PFSK-1 (cell line): ENCODE results near the gene BMAL1. TPM values are rescaled to one million over a fixed set of nuclear protein-coding genes. Genes with fewer than 3 reads are reported as not detected.
A peak's percentile ranks its signal among the peaks of the same experiment; 100 is the strongest.

Experiments used
- FOXP2 ChIP-seq: optimal IDR thresholded peaks from 2 replicates; pipeline ENCODE3; 2011; ENCODE audit warnings: borderline replicate concordance, control low read depth, inconsistent platforms; ENCODE audit not compliant: insufficient read depth; ENCODE audit errors: extremely low read length, extremely low read depth
- POLR2AphosphoS5 ChIP-seq: IDR thresholded peaks from 2 replicates; pipeline ENCODE4 v1.6.1; 2012; ENCODE audit warnings: low read depth, mild to moderate bottlenecking, control low read depth, low read length, moderate library complexity
- SIN3A ChIP-seq: IDR thresholded peaks from 2 replicates; pipeline ENCODE4 v1.6.1; 2012; ENCODE audit warnings: mild to moderate bottlenecking, low read length, moderate library complexity, borderline replicate concordance; ENCODE audit not compliant: insufficient read depth
- TAF1 ChIP-seq: IDR thresholded peaks from 2 replicates; pipeline ENCODE4 v1.6.1; 2012; ENCODE audit warnings: low read length, control low read depth, borderline replicate concordance; ENCODE audit not compliant: insufficient read depth
- polyA plus RNA-seq: library from polyadenylated mRNA; unstranded; fragments of >200 nt; gene quantifications from one replicate; pipeline ENCODE4 v1.2.1, GENCODE V29; 2012; ENCODE audit warnings: low read depth, missing spikeins; ENCODE audit not compliant: insufficient read length
- TF ChIP-seq, protein P1 (sequence below), 2 experiments: IDR thresholded peaks; 2 replicates each; pipeline versions ENCODE4 v1.6.1 to v1.8.0; 2011 to 2012; ENCODE audit warnings: low read depth in 2 of 2, low read length in 2 of 2, control low read depth in 1 of 2, inconsistent platforms in 1 of 2, mild to moderate bottlenecking in 1 of 2, moderate library complexity in 1 of 2; ENCODE audit not compliant: insufficient read depth in 1 of 2

The BMAL1 gene
- polyA plus RNA-seq, result 10.3 TPM

GRCh38 chr11:13277768-13278608, at the start of gene BMAL1:
Gene BMAL1, plus strand, starts transcription at chr11:13277790. Its CDS starts 76,519 bp downstream, at chr11:13354309.
- TF ChIP-seq POLR2AphosphoS5 (no peak), FOXP2 (peak; percentile 46)

DNA sequence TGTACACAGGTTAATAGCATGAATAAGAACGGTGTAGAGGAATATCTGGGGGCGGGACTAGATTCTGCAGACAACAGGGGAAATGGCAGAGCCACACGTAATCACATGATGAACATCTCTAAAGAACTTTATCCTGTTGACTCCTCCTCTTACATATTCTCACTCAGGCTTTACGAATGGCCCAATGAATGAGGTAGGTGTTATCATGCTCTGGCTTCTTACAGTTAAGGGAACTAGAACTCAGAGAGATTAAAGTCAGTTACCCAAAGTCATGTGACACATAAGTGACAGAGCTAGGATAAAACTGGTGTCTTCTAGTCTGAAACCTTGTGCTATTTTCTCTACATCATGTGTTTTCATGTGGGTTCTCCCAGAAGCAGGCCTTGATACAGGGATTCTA, 49.0 kb upstream of the BMAL1 start:
- TF ChIP-seq, protein P1, sequence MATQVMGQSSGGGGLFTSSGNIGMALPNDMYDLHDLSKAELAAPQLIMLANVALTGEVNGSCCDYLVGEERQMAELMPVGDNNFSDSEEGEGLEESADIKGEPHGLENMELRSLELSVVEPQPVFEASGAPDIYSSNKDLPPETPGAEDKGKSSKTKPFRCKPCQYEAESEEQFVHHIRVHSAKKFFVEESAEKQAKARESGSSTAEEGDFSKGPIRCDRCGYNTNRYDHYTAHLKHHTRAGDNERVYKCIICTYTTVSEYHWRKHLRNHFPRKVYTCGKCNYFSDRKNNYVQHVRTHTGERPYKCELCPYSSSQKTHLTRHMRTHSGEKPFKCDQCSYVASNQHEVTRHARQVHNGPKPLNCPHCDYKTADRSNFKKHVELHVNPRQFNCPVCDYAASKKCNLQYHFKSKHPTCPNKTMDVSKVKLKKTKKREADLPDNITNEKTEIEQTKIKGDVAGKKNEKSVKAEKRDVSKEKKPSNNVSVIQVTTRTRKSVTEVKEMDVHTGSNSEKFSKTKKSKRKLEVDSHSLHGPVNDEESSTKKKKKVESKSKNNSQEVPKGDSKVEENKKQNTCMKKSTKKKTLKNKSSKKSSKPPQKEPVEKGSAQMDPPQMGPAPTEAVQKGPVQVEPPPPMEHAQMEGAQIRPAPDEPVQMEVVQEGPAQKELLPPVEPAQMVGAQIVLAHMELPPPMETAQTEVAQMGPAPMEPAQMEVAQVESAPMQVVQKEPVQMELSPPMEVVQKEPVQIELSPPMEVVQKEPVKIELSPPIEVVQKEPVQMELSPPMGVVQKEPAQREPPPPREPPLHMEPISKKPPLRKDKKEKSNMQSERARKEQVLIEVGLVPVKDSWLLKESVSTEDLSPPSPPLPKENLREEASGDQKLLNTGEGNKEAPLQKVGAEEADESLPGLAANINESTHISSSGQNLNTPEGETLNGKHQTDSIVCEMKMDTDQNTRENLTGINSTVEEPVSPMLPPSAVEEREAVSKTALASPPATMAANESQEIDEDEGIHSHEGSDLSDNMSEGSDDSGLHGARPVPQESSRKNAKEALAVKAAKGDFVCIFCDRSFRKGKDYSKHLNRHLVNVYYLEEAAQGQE (IDR thresholded peaks at IDR 0.05; ENCODE audit: insufficient read depth in 1 of 2, low read depth in 2 of 2, low read length in 2 of 2), result no peak
- no peak for TF ChIP-seq TAF1
- TF ChIP-seq SIN3A, result no peak
- no peak for TF ChIP-seq POLR2AphosphoS5
- no peak for TF ChIP-seq FOXP2

GRCh38 chr11:13229136-13229535, 48.5 kb upstream of the BMAL1 start:
- TF ChIP-seq, protein P1 (IDR thresholded peaks at IDR 0.05; ENCODE audit: insufficient read depth in 1 of 2, low read depth in 2 of 2, low read length in 2 of 2), result no peak
- no peak for TF ChIP-seq TAF1
- TF ChIP-seq FOXP2, result no peak
- TF ChIP-seq POLR2AphosphoS5, result no peak

DNA sequence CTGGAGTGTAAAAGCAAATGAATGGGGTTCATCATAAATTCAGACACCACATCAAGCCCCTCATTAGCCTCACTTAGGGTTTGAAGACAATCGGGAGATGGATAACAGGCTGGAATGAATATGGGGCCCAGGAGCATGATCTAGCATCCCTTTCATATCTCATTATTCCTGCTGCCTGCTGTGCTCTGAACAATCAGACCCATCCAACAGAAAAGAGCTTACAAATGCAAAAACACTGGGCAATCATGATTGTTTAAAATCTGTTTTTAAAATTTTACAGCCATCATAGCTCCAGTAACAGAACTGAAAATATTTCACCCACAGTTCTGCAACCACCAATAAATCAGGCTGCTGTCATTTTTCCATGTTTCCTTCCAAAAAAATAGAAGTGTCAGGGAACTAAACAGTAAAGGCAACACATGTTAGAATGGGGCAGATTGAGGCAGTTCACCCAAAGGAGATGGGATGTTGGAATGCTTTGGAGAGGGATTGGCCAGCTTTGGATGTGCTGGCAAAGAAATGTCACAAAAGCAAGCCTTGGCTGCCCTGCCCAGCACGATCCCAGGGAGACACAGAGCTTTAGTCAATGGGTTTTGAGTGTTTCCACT, 47.8 kb upstream of the BMAL1 start:
- TF ChIP-seq TAF1 (no peak), POLR2AphosphoS5 (no peak), SIN3A (no peak), FOXP2 (no peak)
- TF ChIP-seq, protein P1 (IDR thresholded peaks at IDR 0.05; ENCODE audit: insufficient read depth in 1 of 2, low read depth in 2 of 2, low read length in 2 of 2), result no peak

DNA sequence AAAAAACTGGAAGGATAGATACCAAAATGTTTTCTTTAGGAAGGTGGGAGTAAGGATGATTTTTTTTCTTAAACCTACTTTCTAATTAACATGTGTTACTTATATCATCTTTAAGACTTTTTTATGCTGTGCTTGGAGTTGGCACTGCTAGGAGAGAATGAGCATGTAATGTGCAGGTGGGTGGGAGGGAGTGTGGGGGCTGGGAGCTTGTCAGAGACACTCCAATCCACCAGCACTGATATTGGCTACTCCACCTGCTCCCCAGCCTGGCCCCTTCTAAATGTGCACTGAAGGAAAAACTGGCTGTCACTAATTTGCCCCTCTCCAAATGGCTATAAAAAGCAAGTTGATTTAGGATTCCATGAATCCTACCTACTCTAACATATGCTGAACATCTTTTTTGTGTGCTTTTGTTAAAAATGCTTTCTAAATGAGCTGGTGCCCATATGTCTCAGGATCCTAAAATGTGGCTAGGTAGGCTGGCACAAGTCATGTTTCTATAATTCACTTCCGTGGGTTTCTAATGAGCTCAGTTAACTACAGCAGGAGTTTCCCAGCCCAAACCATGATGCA, 44.3 kb upstream of the BMAL1 start:
- TF ChIP-seq TAF1 (no peak), FOXP2 (no peak), SIN3A (no peak), POLR2AphosphoS5 (no peak)
- TF ChIP-seq, protein P1 (IDR thresholded peaks at IDR 0.05; ENCODE audit: insufficient read depth in 1 of 2, low read depth in 2 of 2, low read length in 2 of 2), result no peak
